ENCODE data around the gene FBP1.

FBP1 gene

DNA sequence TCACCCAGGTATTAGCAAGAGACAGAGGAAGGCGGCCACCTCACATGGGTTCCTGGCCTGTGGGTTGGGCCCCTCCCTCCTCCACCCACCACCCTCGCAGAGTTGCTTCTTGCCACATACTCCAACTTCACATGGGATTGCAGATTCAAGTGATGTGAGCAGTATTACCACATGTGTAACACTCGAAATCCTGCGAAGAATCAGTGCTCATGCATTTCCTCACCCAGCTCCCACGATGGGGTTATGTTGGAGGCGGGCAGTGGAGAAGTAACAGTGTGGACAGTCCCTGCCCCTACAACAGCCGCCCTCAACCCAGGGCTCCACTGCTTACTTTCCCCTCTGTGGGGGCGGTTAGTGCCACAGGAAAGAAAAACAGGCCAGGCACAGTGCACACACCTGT, 3.9 kb upstream of the FBP1 start:
- no peaks in the 10 kb centered on the region for H3K4me1 ChIP-seq (ENCODE audit: low read depth, poor library complexity, severe bottlenecking)
- peaks cover 15% of the 10 kb centered on the region; the same call in 1 of the 2 replicates for H3K27me3 ChIP-seq (ENCODE audit: insufficient read depth, low read depth)
- no peak overlapping the region for H3K4me3 ChIP-seq (IDR thresholded peaks at IDR 0.05; ENCODE audit: insufficient read depth, low read depth, low read length)
- H3K4me2 ChIP-seq = no peak overlapping the region
- H4K20me1 ChIP-seq (ENCODE audit: insufficient read depth) = no peaks in the 10 kb centered on the region
- no peak overlapping the region for H3K27ac ChIP-seq
- TF ChIP-seq, protein P1, sequence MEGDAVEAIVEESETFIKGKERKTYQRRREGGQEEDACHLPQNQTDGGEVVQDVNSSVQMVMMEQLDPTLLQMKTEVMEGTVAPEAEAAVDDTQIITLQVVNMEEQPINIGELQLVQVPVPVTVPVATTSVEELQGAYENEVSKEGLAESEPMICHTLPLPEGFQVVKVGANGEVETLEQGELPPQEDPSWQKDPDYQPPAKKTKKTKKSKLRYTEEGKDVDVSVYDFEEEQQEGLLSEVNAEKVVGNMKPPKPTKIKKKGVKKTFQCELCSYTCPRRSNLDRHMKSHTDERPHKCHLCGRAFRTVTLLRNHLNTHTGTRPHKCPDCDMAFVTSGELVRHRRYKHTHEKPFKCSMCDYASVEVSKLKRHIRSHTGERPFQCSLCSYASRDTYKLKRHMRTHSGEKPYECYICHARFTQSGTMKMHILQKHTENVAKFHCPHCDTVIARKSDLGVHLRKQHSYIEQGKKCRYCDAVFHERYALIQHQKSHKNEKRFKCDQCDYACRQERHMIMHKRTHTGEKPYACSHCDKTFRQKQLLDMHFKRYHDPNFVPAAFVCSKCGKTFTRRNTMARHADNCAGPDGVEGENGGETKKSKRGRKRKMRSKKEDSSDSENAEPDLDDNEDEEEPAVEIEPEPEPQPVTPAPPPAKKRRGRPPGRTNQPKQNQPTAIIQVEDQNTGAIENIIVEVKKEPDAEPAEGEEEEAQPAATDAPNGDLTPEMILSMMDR (conservative IDR thresholded peaks at IDR 0.05; ENCODE audit: low read depth, low read length) = no peak
- H2AFZ ChIP-seq (ENCODE audit: low read depth) = no peak overlapping the region
- H3K79me2 ChIP-seq (ENCODE audit: insufficient read depth, low read depth) = no peaks in the 10 kb centered on the region
- no peak overlapping the region for H3K9ac ChIP-seq
- H3K36me3 ChIP-seq (ENCODE audit: insufficient read depth) = no peaks in the 10 kb centered on the region

DNA sequence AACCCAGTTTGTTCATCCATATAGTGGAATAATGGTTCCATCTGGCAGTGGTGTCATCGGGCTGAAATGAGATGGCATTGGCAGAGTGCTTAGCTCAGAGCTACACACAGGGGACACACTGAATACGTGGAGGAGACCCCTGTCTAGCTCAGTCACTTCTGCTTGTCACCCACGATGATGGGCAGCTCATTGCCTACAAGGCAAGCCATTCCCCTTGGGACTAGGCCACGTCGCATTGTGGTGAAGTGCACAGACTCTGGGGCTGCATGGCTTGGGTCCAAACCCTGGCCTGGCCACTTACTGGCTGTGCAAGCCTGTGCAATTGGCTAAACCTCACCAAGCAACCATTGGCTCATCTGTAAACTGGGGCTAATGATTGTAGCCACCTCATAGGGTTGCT, 3.2 kb upstream of the FBP1 start:
- H3K9ac ChIP-seq = no peak overlapping the region
- no peaks in the 10 kb centered on the region for H3K79me2 ChIP-seq (ENCODE audit: insufficient read depth, low read depth)
- no peak overlapping the region for H3K27ac ChIP-seq
- H3K4me2 ChIP-seq = no peak overlapping the region
- TF ChIP-seq, protein P1 (conservative IDR thresholded peaks at IDR 0.05; ENCODE audit: low read depth, low read length) = no peak
- peaks cover 17% of the 10 kb centered on the region; the same call in 1 of the 2 replicates for H3K27me3 ChIP-seq (ENCODE audit: insufficient read depth, low read depth)
- H3K4me3 ChIP-seq (IDR thresholded peaks at IDR 0.05; ENCODE audit: insufficient read depth, low read depth, low read length) = no peak overlapping the region
- no peak overlapping the region for H2AFZ ChIP-seq (ENCODE audit: low read depth)
- no peaks in the 10 kb centered on the region for H3K36me3 ChIP-seq (ENCODE audit: insufficient read depth)
- H3K4me1 ChIP-seq (ENCODE audit: low read depth, poor library complexity, severe bottlenecking) = no peaks in the 10 kb centered on the region
- H4K20me1 ChIP-seq (ENCODE audit: insufficient read depth) = no peaks in the 10 kb centered on the region

DNA sequence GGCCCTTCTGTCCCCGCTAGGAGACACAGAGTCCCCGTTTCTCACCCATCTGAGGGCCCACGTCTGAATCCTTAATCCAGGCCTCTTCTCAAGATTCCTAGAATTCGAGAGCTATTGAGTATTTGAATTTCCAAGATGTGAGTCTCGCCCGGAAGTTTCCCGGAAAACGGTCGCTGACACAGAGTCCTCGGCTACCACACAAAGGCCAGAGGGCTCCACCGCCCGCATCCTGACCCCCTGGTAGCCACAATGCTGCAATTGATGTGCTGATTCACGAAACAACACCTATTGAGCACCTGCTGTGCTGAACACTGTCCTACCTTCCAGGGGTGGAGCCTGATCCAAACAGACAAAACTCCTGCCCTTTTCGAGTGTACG, 670 bp upstream of the FBP1 start:
- no peak overlapping the region for H3K4me3 ChIP-seq (IDR thresholded peaks at IDR 0.05; ENCODE audit: insufficient read depth, low read depth, low read length)
- peaks cover 17% of the 10 kb centered on the region; the same call in 1 of the 2 replicates for H3K27me3 ChIP-seq (ENCODE audit: insufficient read depth, low read depth)
- H2AFZ ChIP-seq (ENCODE audit: low read depth) = peak overlapping the region; percentile 52
- H3K4me2 ChIP-seq = no peak overlapping the region
- no peaks in the 10 kb centered on the region for H3K36me3 ChIP-seq (ENCODE audit: insufficient read depth)
- H3K79me2 ChIP-seq (ENCODE audit: insufficient read depth, low read depth) = no peaks in the 10 kb centered on the region
- TF ChIP-seq, protein P1 (conservative IDR thresholded peaks at IDR 0.05; ENCODE audit: low read depth, low read length) = no peak
- no peak overlapping the region for H3K9ac ChIP-seq
- H3K27ac ChIP-seq = no peak overlapping the region
- no peaks in the 10 kb centered on the region for H3K4me1 ChIP-seq (ENCODE audit: low read depth, poor library complexity, severe bottlenecking)
- no peaks in the 10 kb centered on the region for H4K20me1 ChIP-seq (ENCODE audit: insufficient read depth)

DNA sequence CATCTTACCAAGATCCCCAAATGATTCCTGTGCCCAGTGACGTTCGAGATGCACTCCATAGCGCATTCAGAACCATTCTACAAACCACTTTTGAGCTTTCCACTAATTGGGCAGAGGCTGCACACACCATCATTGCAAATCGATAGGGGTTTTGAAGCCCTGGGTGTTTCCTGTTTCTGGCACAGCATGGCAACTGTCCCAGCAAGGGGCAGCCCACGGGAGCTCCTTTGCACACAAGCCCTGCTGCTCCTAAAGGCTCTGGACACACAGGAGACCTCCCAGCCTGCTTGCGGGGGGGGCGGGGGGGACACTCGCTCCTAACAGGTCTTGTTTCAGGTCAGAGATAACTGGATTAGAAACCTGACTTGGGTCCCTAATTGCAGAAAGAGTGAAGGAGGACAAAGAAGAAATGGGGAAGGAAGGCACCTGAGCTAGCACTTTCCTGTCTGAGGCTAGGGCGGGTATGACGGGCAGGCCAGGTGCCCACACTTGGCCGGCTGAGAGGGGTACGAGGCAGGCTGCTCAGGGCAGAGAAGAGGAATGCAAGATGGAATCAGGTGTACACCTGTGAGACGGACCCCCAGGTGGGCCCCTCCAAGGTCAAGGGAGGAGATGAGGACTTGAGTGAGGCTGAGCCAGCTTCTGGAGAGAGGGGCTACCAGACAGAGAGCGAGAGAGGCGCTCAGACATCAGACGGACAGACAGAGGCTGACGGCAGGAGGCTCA, 820 bp downstream of the FBP1 start:
- TF ChIP-seq, protein P1 (conservative IDR thresholded peaks at IDR 0.05; ENCODE audit: low read depth, low read length) = no peak
- H3K36me3 ChIP-seq (ENCODE audit: insufficient read depth) = no peaks in the 10 kb centered on the region
- H4K20me1 ChIP-seq (ENCODE audit: insufficient read depth) = no peaks in the 10 kb centered on the region
- H3K4me1 ChIP-seq (ENCODE audit: low read depth, poor library complexity, severe bottlenecking) = no peaks in the 10 kb centered on the region
- H2AFZ ChIP-seq (ENCODE audit: low read depth) = 0 out of 2 replicates have a peak overlapping the region, but pooled peaks have one; percentile 52
- no peak overlapping the region for H3K9ac ChIP-seq
- no peaks in the 10 kb centered on the region for H3K79me2 ChIP-seq (ENCODE audit: insufficient read depth, low read depth)
- no peak overlapping the region for H3K27ac ChIP-seq
- H3K27me3 ChIP-seq (ENCODE audit: insufficient read depth, low read depth) = peaks cover 17% of the 10 kb centered on the region; the same call in 1 of the 2 replicates
- peak overlapping the region; percentile 39 for H3K4me2 ChIP-seq
- no peak overlapping the region for H3K4me3 ChIP-seq (IDR thresholded peaks at IDR 0.05; ENCODE audit: insufficient read depth, low read depth, low read length)
